Gastroesophageal sphincter (tissue), 4 donors: ENCODE results near the gene SDHB. TPM values are rescaled to one million over a fixed set of nuclear protein-coding genes. Genes with fewer than 3 reads are reported as not detected.

ENCODE experiments used
- ATAC-seq: fragments of 150-250 bp; one replicate; pipeline ENCODE4 v1.9.1; 2016; ENCODE audit warnings: mild to moderate bottlenecking, moderate library complexity
- H3K27ac ChIP-seq, 4 donors: fragments of 200-600 bp; sonication (generic) in 3 of 4; 1 replicate in 3 of 4; 2 replicates in 1 of 4; pipeline ENCODE4 v1.5.1; 2016 to 2019
- H3K27me3 ChIP-seq: fragments of 200-600 bp; sonication (generic); one replicate; pipeline ENCODE4 v1.5.1; 2019
- H3K36me3 ChIP-seq, 2 donors: fragments of 200-600 bp; sonication (generic); one replicate each; pipeline ENCODE4 v1.5.1; 2019; ENCODE audit warnings: control low read depth in 1 of 2
- H3K4me1 ChIP-seq, 3 donors: fragments of 200-600 bp; sonication (generic); 1 replicate in 2 of 3; 2 replicates in 1 of 3; pipeline ENCODE4 v1.5.1; 2016 to 2019; ENCODE audit warnings: control low read depth in 2 of 3
- H3K4me3 ChIP-seq, 2 donors: fragments of 200-600 bp; sonication (generic); one replicate each; pipeline ENCODE4 v1.5.1; 2019; ENCODE audit warnings: mild to moderate bottlenecking in 1 of 2, moderate library complexity in 1 of 2
- H3K9me3 ChIP-seq, 3 donors: fragments of 200-600 bp; sonication (generic); one replicate each; pipeline ENCODE4 v1.5.1; 2017 to 2019; ENCODE audit warnings: control low read depth in 2 of 3
- CTCF ChIP-seq, 4 experiments: fragments of 200-600 bp in 2 of 4; fragments of 450-650 bp in 2 of 4; sonication (generic) in 1 of 4; IDR thresholded peaks; one replicate each; pipeline ENCODE4 v1.5.1; 2017 to 2019; ENCODE audit warnings: antibody characterized with exemption in 4 of 4, mild to moderate bottlenecking in 2 of 4, moderate library complexity in 2 of 4
- EP300 ChIP-seq: sonication (generic); formaldehyde crosslinking; IDR thresholded peaks from one replicate; pipeline ENCODE4 v1.6.1; 2017; ENCODE audit warnings: antibody characterized with exemption, mild to moderate bottlenecking
- POLR2A ChIP-seq, 2 donors: fragments of 450-650 bp; IDR thresholded peaks; one replicate each; pipeline ENCODE4 v1.6.1; 2017; ENCODE audit warnings: antibody characterized with exemption in 2 of 2, mild to moderate bottlenecking in 2 of 2, moderate library complexity in 1 of 2
- POLR2AphosphoS5 ChIP-seq: sonication (generic); formaldehyde crosslinking; IDR thresholded peaks from one replicate; pipeline ENCODE4 v1.6.1; 2017; ENCODE audit warnings: antibody characterized with exemption
- WGBS, 2 donors: methylation state at CpG; one replicate each; pipeline ENCODE4 v1.1.5; 2018; ENCODE audit warnings: low coverage in 1 of 2; 5-methylcytosine and 5-hydroxymethylcytosine counted together
- total RNA-seq, 4 donors: library from RNA; depleted of rRNA; stranded (reverse); fragments of >200 nt; gene quantifications; one replicate each; pipeline ENCODE4 v1.1.0, GENCODE V29; 2016

The SDHB gene
- total RNA-seq, 4 donors from 2014 or later = 103 to 118 (median 116) TPM

- H3K27me3 ChIP-seq = peaks cover 35% of the 10 kb centered on the region
- H3K4me3 ChIP-seq = no peak overlapping the region
- no peaks in the 10 kb centered on the region for H3K9me3 ChIP-seq
- 100% methylated on average over 1 to 2 of the region's 4 CpGs for WGBS, 2 donors
- peaks cover 0 to 47% (median 0%) of the 10 kb centered on the region in 3 donors for H3K4me1 ChIP-seq
- TF ChIP-seq CTCF (IDR thresholded peaks at IDR 0.05) = no peak
- TF ChIP-seq POLR2A (IDR thresholded peaks at IDR 0.05) = no peak
- TF ChIP-seq POLR2AphosphoS5 = no peak
- no peak for TF ChIP-seq EP300
- no peak for ATAC-seq
- no peaks in the 10 kb centered on the region for H3K36me3 ChIP-seq
- H3K27ac ChIP-seq = peak overlapping the region in 3 of 4 donors; percentile 73 to 77 (median 75)
Observed at GRCh38 chr1:16978139-16978538, 75.7 kb downstream of the SDHB start.

- Histone ChIP-seq H3K36me3 (no peaks in the 10 kb centered on the region), H3K27ac (peak overlapping the region in 1 of 4 donors; percentile 12), H3K4me3 (no peak overlapping the region), H3K4me1 (peaks cover 0 to 47% (median 0%) of the 10 kb centered on the region in 3 donors), H3K27me3 (peaks cover 28% of the 10 kb centered on the region), H3K9me3 (no peaks in the 10 kb centered on the region)
- no peak for ATAC-seq
- WGBS, 2 donors = 86% methylated on average over 2 of the region's 5 CpGs; no CpG with 5 or more reads in 1 of the 2 donors
- TF ChIP-seq EP300 (no peak), POLR2A (IDR thresholded peaks at IDR 0.05) (no peak), CTCF (IDR thresholded peaks at IDR 0.05) (no peak), POLR2AphosphoS5 (no peak)
Observed at GRCh38 chr1:16977377-16977776, 76.5 kb downstream of the SDHB start.

DNA sequence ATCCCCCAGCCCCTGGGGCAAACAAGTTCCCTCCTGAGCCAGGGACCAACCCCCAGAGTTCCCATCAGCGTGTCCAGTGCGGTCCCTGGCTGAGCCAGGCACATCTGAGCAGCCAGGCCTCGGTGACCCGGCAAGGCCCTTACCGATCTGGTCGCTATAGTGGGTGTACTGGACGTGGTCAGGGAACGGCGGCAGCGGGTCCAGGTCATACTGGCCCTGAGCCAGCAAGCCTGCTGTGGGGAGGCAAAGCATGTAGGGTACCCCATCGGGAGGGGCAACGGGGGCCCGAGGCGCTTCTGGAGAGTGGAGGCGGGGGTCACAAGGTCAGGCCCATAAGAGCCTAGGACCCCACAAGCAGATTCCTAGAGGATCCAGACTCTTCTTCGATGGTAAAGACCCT lies 76.9 kb downstream of the SDHB start:
- no peaks in the 10 kb centered on the region for H3K9me3 ChIP-seq
- TF ChIP-seq EP300 (no peak), POLR2AphosphoS5 (no peak), CTCF (IDR thresholded peaks at IDR 0.05) (no peak)
- H3K27ac ChIP-seq = peak overlapping the region in 1 of 4 donors; percentile 12
- H3K27me3 ChIP-seq = peaks cover 27% of the 10 kb centered on the region
- WGBS, 2 donors = no CpG with 5 or more reads among the region's 16 CpGs
- ATAC-seq = no peak
- peaks cover 0 to 47% (median 0%) of the 10 kb centered on the region in 3 donors for H3K4me1 ChIP-seq
- H3K36me3 ChIP-seq = no peaks in the 10 kb centered on the region
- H3K4me3 ChIP-seq = no peak overlapping the region

- H3K36me3 ChIP-seq = peaks cover 0 to 1% of the 10 kb centered on the region in 2 donors
- WGBS, 2 donors = 60 to 81% methylated on average over 1 to 8 of the region's 14 CpGs
- peaks cover 0 to 54% (median 0%) of the 10 kb centered on the region in 3 donors for H3K4me1 ChIP-seq
- H3K27me3 ChIP-seq = peaks cover 17% of the 10 kb centered on the region
- TF ChIP-seq POLR2AphosphoS5 (no peak), CTCF (IDR thresholded peaks at IDR 0.05) (no peak)
- no peaks in the 10 kb centered on the region for H3K9me3 ChIP-seq
- no peak overlapping the region for H3K4me3 ChIP-seq
- peak overlapping the region in 1 of 4 donors; percentile 9 for H3K27ac ChIP-seq
- ATAC-seq = no peak
Observed at GRCh38 chr1:16975838-16976237, 78.0 kb downstream of the SDHB start.

GRCh38 chr1:16975211-16975610 lies 78.6 kb downstream of the SDHB start:
- TF ChIP-seq CTCF (IDR thresholded peaks at IDR 0.05) (no peak), POLR2A (IDR thresholded peaks at IDR 0.05) (no peak), EP300 (no peak), POLR2AphosphoS5 (no peak)
- Histone ChIP-seq H3K4me3 (no peak overlapping the region), H3K27ac (no peak overlapping the region), H3K27me3 (peaks cover 10% of the 10 kb centered on the region), H3K9me3 (no peaks in the 10 kb centered on the region), H3K4me1 (peaks cover 0 to 48% (median 0%) of the 10 kb centered on the region in 3 donors), H3K36me3 (peaks cover 0 to 8% of the 10 kb centered on the region in 2 donors)
- 71 to 90% methylated on average over 2 to 14 of the region's 14 CpGs for WGBS, 2 donors
- peak; percentile 2 for ATAC-seq
